GM18907 (cell line): ENCODE measurements around the gene GOLIM4.
"Not testable (repeated sequence)": the region's sequence is repeated elsewhere in the genome, so short reads cannot be mapped to it uniquely, and the experiment has no call there.

ENCODE experiments used
- ATAC-seq: cut with Tn5 transposase; IDR thresholded peaks from one replicate; pipeline ENCODE4 v1.9.1; 2021; ENCODE audit warnings: mild to moderate bottlenecking, moderate library complexity; ENCODE audit not compliant: unreplicated experiment

GOLIM4 gene

GRCh38 chr3:168080022-168080421, 15.7 kb downstream of the GOLIM4 start:
- ATAC-seq: no peak

- no peak for ATAC-seq
Observed at GRCh38 chr3:168077091-168077490, 18.6 kb downstream of the GOLIM4 start.

GRCh38 chr3:168073842-168074605, 21.7 kb downstream of the GOLIM4 start:
- peak; percentile 41 for ATAC-seq

- ATAC-seq: no peak
Observed at GRCh38 chr3:168072323-168072650, 23.4 kb downstream of the GOLIM4 start.

GRCh38 chr3:168071591-168072322, 24.0 kb downstream of the GOLIM4 start:
- ATAC-seq: no peak

GRCh38 chr3:168070919-168071318, 24.8 kb downstream of the GOLIM4 start:
- no peak for ATAC-seq

- no peak for ATAC-seq
Observed at GRCh38 chr3:168068346-168068745, 27.4 kb downstream of the GOLIM4 start.

GRCh38 chr3:168066882-168067281, 28.8 kb downstream of the GOLIM4 start:
- ATAC-seq: peak; percentile 43

GRCh38 chr3:168065569-168065968, 30.2 kb downstream of the GOLIM4 start:
- no peak for ATAC-seq

GRCh38 chr3:168063122-168063521, 32.6 kb downstream of the GOLIM4 start:
- no peak for ATAC-seq

- no peak for ATAC-seq
Observed at GRCh38 chr3:168062679-168063078, 33.0 kb downstream of the GOLIM4 start.

- peak; percentile 93 for ATAC-seq
Observed at GRCh38 chr3:168061332-168061996, 34.3 kb downstream of the GOLIM4 start.

GRCh38 chr3:168060317-168060716, 35.4 kb downstream of the GOLIM4 start:
- no peak for ATAC-seq

- no peak for ATAC-seq
Observed at GRCh38 chr3:168058481-168058880, 37.2 kb downstream of the GOLIM4 start.

GRCh38 chr3:168056398-168057230, 39.1 kb downstream of the GOLIM4 start:
- not testable (repeated sequence) for ATAC-seq

GRCh38 chr3:168054447-168054846, 41.3 kb downstream of the GOLIM4 start:
- ATAC-seq: no peak

GRCh38 chr3:168053115-168053514, 42.6 kb downstream of the GOLIM4 start:
- ATAC-seq: no peak

GRCh38 chr3:168052515-168052914, 43.2 kb downstream of the GOLIM4 start:
- no peak for ATAC-seq

GRCh38 chr3:168051531-168052471, 43.9 kb downstream of the GOLIM4 start:
- peak; percentile 73 for ATAC-seq

- no peak for ATAC-seq
Observed at GRCh38 chr3:168051070-168051469, 44.7 kb downstream of the GOLIM4 start.
